GM23248 (cell line): ENCODE results near the gene CD248. TPM values are rescaled to one million over a fixed set of nuclear protein-coding genes. Genes with fewer than 3 reads are reported as not detected.
"Not testable (repeated sequence)": the region's sequence is repeated elsewhere in the genome, so short reads cannot be mapped to it uniquely, and the experiment has no call there.

ENCODE experiments used
- DNase-seq: peaks from one replicate; pipeline ENCODE4 v3.0.0-alpha.2; 2015
- H2AFZ ChIP-seq: fragments of 200-600 bp; sonication (generic); 2 replicates; pipeline ENCODE4 v1.6.1; 2016; ENCODE audit warnings: antibody characterized with exemption
- H3F3A ChIP-seq: fragments of 200-600 bp; sonication (generic); 2 replicates; pipeline ENCODE4 v1.6.1; 2016; ENCODE audit warnings: mild to moderate bottlenecking, antibody characterized with exemption, mixed run types; ENCODE audit not compliant: insufficient read depth
- H3K27ac ChIP-seq: fragments of 200-600 bp; sonication (generic); 2 replicates; pipeline ENCODE4 v1.5.1; 2016; ENCODE audit warnings: mild to moderate bottlenecking
- H3K27me3 ChIP-seq: fragments of 200-600 bp; sonication (generic); replicated peaks from 2 replicates; pipeline ENCODE4 v1.6.1; 2016; ENCODE audit warnings: mild to moderate bottlenecking; ENCODE audit not compliant: insufficient read depth
- H3K36me3 ChIP-seq: fragments of 200-600 bp; sonication (generic); 2 replicates; pipeline ENCODE4 v1.6.1; 2016; ENCODE audit warnings: low read depth, mild to moderate bottlenecking
- H3K4me1 ChIP-seq: fragments of 200-600 bp; sonication (generic); 2 replicates; pipeline ENCODE4 v1.6.1; 2016; ENCODE audit warnings: mild to moderate bottlenecking; ENCODE audit not compliant: insufficient read depth
- H3K4me2 ChIP-seq: fragments of 200-600 bp; sonication (generic); one replicate; pipeline ENCODE4 v1.6.1; 2016; ENCODE audit warnings: mild to moderate bottlenecking; ENCODE audit not compliant: unreplicated experiment
- H3K4me3 ChIP-seq: fragments of 200-600 bp; sonication (generic); 2 replicates; pipeline ENCODE4 v1.5.1; 2016; ENCODE audit warnings: mild to moderate bottlenecking
- H3K79me2 ChIP-seq: fragments of 200-600 bp; sonication (generic); 2 replicates; pipeline ENCODE4 v1.6.1; 2016; ENCODE audit warnings: mild to moderate bottlenecking; ENCODE audit not compliant: insufficient read depth
- H3K9ac ChIP-seq: fragments of 200-600 bp; sonication (generic); 2 replicates; pipeline ENCODE4 v1.6.1; 2016; ENCODE audit warnings: mild to moderate bottlenecking
- H3K9me2 ChIP-seq: fragments of 200-600 bp; sonication (generic); 2 replicates; pipeline ENCODE4 v1.6.1; 2016; ENCODE audit warnings: mixed run types, mild to moderate bottlenecking, moderate library complexity; ENCODE audit not compliant: insufficient read depth
- H3K9me3 ChIP-seq: fragments of 200-600 bp; sonication (generic); one replicate; pipeline ENCODE4 v1.6.1; 2017; ENCODE audit warnings: low read depth
- H4K20me1 ChIP-seq: fragments of 200-600 bp; sonication (generic); 2 replicates; pipeline ENCODE4 v1.6.0; 2016; ENCODE audit not compliant: insufficient read depth
- EZH2 ChIP-seq: fragments of 200-600 bp; sonication (generic); IDR thresholded peaks from 2 replicates; pipeline ENCODE4 v1.6.1; 2018; ENCODE audit warnings: antibody characterized with exemption, mild to moderate bottlenecking; ENCODE audit not compliant: insufficient read depth, poor library complexity, severe bottlenecking
- EZH2phosphoT487 ChIP-seq: fragments of 200-600 bp; sonication (generic); IDR thresholded peaks from 2 replicates; pipeline ENCODE4 v1.6.1; 2018; ENCODE audit warnings: antibody characterized with exemption, moderate library complexity, mild to moderate bottlenecking, low read depth; ENCODE audit not compliant: insufficient read depth
- WGBS, 2 experiments: methylation state at CpG; one replicate each; pipeline ENCODE4 v1.1.6; 2015 to 2017; ENCODE audit warnings: low lambda C conversion rate in 2 of 2, low coverage in 1 of 2; ENCODE audit errors: missing lambda C conversion rate in 2 of 2; 5-methylcytosine and 5-hydroxymethylcytosine counted together
- in situ Hi-C: fragments of 300-500 bp; cut with MboI; formaldehyde crosslinking; loops from 2 replicates; pipeline ENCODE4 v1.15.0; 2020
- polyA plus RNA-seq: library from polyadenylated mRNA; unstranded; fragments of >200 nt; fragmentation: Nextera tagmentation; extraction: Ambion mirVana; gene quantifications from 2 replicates; pipeline ENCODE4 v1.2.1, GENCODE V29; 2016
- total RNA-seq: library from RNA; depleted of rRNA; stranded (reverse); fragments of >200 nt; shearing (Covaris generic); gene quantifications from 2 replicates; pipeline ENCODE4 v1.2.3, GENCODE V29; 2014

CD248 gene
- total and polyA plus RNA-seq, 2 experiments from 2014 or later: 212 to 616 TPM

DNA sequence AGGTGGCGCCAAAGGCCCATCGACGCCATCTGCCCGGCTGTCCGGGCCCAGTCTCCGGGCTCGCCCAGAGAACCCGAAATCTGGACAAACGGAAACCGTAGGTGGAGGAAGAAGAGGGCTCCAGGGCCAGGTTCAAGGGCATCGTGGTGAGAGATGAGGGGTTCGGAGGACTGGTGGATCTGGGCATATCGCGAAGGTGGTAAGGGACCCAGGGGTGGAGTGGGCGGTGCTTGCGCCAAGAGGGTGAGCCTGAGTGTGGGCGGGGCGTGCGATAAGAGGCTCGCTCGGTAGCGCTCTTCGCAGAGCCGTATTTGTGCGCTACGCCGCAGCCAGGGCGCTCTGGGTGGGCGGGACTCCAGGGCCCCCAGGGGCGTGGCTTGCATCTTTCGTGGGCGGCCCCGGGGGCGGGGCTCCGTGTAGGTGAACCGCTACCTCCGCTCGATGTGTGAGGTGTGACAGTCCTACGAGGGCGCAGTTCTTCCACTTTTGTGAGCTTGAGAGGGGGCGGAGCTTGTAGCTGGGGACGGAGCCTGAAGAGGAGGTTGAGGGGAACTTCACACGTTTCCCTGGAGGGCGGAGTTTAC, 4.8 kb downstream of the CD248 start:
- Histone ChIP-seq H3K9ac (peak overlapping the region; percentile 71), H2AFZ (peak overlapping the region; percentile 70), H3K27ac (peak overlapping the region; percentile 70), H3K79me2 (peaks cover 32% of the 10 kb centered on the region), H3K4me2 (peak overlapping the region; percentile 77), H3K36me3 (no peaks in the 10 kb centered on the region), H3F3A (peaks cover 9% of the 10 kb centered on the region), H3K9me3 (no peaks in the 10 kb centered on the region), H3K27me3 (no peaks in the 10 kb centered on the region), H4K20me1 (no peaks in the 10 kb centered on the region), H3K4me3 (peak overlapping the region; percentile 67), H3K9me2 (no peaks in the 10 kb centered on the region), H3K4me1 (0 out of 2 replicates have a peak, but pooled peaks cover under 1% of the 10 kb centered on the region)
- DNase-seq: peak; percentile 97
- in situ Hi-C loops: no loop called here
- WGBS, 2 experiments: 0 to 1% methylated on average over 30 to 44 of the region's 44 CpGs
- TF ChIP-seq EZH2: no peak
- no peak for TF ChIP-seq EZH2phosphoT487

DNA sequence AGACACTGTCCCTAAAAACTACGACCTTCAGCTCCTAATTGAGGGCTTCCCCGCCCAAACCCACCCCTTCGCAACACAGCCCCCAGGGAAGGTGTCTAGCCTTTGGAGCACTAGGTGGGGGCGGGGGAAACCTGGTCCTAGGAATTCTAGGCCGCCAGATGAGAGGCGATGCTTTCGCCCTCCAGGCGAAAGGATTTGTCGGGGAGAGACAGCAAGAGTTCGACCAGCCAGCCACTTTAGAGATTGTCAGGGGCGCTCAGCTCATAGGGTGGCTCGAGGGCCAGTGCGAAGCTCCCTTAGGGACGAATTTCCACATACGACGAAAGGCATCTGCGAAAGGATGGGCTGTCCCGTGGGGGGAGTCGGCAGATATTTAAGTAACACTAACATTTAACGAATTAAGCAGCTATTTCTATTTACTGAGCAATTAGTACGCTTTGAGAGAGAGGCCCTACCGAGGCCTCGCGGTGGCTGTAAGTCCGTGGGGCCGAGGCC, 5.3 kb downstream of the CD248 start:
- 23 to 30% methylated on average over 26 of the region's 26 CpGs for WGBS, 2 experiments
- H3K27ac ChIP-seq: peak overlapping the region; percentile 70
- H3K9ac ChIP-seq: peak overlapping the region; percentile 71
- H4K20me1 ChIP-seq: no peaks in the 10 kb centered on the region
- no peaks in the 10 kb centered on the region for H3K9me3 ChIP-seq
- peak overlapping the region; percentile 77 for H3K4me2 ChIP-seq
- peaks cover 9% of the 10 kb centered on the region for H3F3A ChIP-seq
- no peak for TF ChIP-seq EZH2
- no peak for TF ChIP-seq EZH2phosphoT487
- no peak for DNase-seq
- H3K36me3 ChIP-seq: no peaks in the 10 kb centered on the region
- H3K4me3 ChIP-seq: peak overlapping the region; percentile 67
- in situ Hi-C loops: no loop called here
- no peaks in the 10 kb centered on the region for H3K9me2 ChIP-seq
- peaks cover 29% of the 10 kb centered on the region for H3K79me2 ChIP-seq
- no peaks in the 10 kb centered on the region for H3K27me3 ChIP-seq
- no peaks in the 10 kb centered on the region for H3K4me1 ChIP-seq
- H2AFZ ChIP-seq: peak overlapping the region; percentile 70

DNA sequence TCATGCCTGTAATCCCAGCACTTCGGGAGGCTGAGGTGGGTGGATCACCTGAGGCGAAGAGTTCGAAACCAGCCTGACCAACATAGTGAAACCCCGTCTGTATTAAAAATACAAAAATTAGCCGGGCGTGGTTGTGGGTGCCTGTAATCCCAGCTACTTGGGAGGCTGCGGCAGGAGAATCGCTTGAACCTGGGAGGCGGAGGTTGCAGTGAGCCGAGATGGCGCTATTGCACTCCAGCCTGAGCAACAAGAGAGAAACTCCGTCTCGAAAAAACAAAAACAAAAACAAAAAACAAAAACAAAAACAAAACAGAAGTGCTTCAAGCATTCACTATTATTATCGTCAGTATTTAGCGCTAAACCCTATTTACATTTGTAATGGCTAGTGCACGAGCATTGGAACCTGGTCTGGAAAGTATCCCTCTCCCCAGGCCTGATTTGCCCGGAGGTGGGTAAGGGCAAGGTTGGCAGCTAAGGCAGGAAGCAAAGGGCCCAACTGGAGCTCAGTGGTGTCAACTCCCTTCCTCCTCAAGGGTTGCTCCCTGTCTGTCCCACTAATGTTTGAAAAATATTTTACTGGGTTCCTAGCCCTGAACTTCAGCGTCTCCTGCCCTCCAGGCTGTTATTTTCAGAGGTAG, 5.9 kb downstream of the CD248 start:
- in situ Hi-C loops, H2AFZ ChIP-seq, H3K4me3 ChIP-seq, H3K4me1 ChIP-seq, H3K9ac ChIP-seq, H3K4me2 ChIP-seq, H3K27ac ChIP-seq, H3K36me3 ChIP-seq, H3K27me3 ChIP-seq, H3F3A ChIP-seq, H4K20me1 ChIP-seq, H3K9me3 ChIP-seq, DNase-seq, H3K9me2 ChIP-seq: not testable (repeated sequence)
- 69 to 74% methylated on average over 18 of the region's 18 CpGs for WGBS, 2 experiments
- H3K79me2 ChIP-seq: peaks cover 23% of the 10 kb centered on the region

DNA sequence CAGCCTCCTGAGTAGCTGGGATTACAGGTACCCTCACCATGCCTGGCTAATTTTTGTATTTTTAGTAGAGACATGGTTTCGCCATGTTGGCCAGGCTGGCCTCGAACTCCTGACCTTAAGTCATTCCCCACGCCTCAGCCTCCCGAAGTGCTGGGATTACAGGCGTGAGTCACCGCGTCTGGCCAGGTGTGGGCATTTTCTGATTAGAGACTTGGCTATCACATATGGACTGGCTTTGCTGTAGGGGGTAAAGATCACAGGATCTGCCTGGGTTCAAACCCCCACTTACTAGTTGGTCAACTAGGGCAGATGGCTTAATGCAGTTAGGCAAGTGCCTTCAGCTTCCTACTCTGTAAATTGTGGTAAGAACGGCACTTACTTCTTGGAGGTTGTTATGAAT, 6.5 kb downstream of the CD248 start:
- no peaks in the 10 kb centered on the region for H3K9me2 ChIP-seq
- no peaks in the 10 kb centered on the region for H3K4me1 ChIP-seq
- H3K27me3 ChIP-seq: no peaks in the 10 kb centered on the region
- peaks cover 17% of the 10 kb centered on the region for H3K79me2 ChIP-seq
- H3K4me2 ChIP-seq: no peak overlapping the region
- DNase-seq: no peak
- no peak for TF ChIP-seq EZH2
- TF ChIP-seq EZH2phosphoT487: no peak
- H3K9me3 ChIP-seq: no peaks in the 10 kb centered on the region
- in situ Hi-C loops: no loop called here
- H3K27ac ChIP-seq: no peak overlapping the region
- no peaks in the 10 kb centered on the region for H4K20me1 ChIP-seq
- no peaks in the 10 kb centered on the region for H3K36me3 ChIP-seq
- H3F3A ChIP-seq: peaks cover 9% of the 10 kb centered on the region
- 78 to 80% methylated on average over 8 of the region's 8 CpGs for WGBS, 2 experiments
- H2AFZ ChIP-seq: no peak overlapping the region
- no peak overlapping the region for H3K4me3 ChIP-seq
- no peak overlapping the region for H3K9ac ChIP-seq
